ENCODE measurements around the gene ZBTB40.

DNA sequence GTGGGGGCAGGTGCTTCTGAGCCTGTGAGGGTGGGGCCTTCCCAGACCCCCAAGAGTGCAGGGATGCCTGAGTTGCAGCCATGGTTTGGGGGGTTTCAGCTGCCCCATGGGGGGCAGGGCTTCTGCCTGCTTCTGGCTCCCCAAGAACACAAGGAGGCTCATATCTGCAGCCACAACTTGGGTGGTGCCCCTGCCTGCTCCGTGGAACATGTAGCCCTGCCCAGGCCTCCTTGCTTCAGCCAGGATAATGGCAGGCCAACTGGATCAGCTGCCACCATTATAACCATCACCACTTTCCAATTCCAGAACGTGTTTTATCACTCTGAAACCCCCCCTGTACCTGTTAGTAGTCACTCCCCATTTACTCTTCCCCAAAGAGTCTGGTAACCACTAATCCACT is 14.0 kb downstream of the ZBTB40 start:
- TF ChIP-seq, protein P1, sequence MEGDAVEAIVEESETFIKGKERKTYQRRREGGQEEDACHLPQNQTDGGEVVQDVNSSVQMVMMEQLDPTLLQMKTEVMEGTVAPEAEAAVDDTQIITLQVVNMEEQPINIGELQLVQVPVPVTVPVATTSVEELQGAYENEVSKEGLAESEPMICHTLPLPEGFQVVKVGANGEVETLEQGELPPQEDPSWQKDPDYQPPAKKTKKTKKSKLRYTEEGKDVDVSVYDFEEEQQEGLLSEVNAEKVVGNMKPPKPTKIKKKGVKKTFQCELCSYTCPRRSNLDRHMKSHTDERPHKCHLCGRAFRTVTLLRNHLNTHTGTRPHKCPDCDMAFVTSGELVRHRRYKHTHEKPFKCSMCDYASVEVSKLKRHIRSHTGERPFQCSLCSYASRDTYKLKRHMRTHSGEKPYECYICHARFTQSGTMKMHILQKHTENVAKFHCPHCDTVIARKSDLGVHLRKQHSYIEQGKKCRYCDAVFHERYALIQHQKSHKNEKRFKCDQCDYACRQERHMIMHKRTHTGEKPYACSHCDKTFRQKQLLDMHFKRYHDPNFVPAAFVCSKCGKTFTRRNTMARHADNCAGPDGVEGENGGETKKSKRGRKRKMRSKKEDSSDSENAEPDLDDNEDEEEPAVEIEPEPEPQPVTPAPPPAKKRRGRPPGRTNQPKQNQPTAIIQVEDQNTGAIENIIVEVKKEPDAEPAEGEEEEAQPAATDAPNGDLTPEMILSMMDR (IDR thresholded peaks at IDR 0.05; ENCODE audit: insufficient read depth, low read length, poor library complexity, severe bottlenecking) = no peak
- no peak for TF ChIP-seq EZH2phosphoT487 (conservative IDR thresholded peaks at IDR 0.05; ENCODE audit: low read length)
